ENCODE data around the gene DPH7. TPM values are rescaled to one million over a fixed set of nuclear protein-coding genes. Genes with fewer than 3 reads are reported as not detected.
"Not testable (repeated sequence)": the region's sequence is repeated elsewhere in the genome, so short reads cannot be mapped to it uniquely, and the experiment has no call there.

Gene DPH7
- polyA plus RNA-seq, 1 experiment = 19.5 TPM

GRCh38 chr9:137575716-137576411 is 2.9 kb downstream of the DPH7 start:
- no peak overlapping the region for H3K4me3 ChIP-seq (ENCODE audit: low read depth, low read length)
- POLR2A ChIA-PET = no interaction called here
- H3K9me3 ChIP-seq (ENCODE audit: control insufficient read depth, insufficient read depth, low read length) = no peaks in the 10 kb centered on the region; the same call in 1 of the 2 replicates
- no peak for DNase-seq (ENCODE audit: low read depth, low spot score)
- TF ChIP-seq, protein P1, sequence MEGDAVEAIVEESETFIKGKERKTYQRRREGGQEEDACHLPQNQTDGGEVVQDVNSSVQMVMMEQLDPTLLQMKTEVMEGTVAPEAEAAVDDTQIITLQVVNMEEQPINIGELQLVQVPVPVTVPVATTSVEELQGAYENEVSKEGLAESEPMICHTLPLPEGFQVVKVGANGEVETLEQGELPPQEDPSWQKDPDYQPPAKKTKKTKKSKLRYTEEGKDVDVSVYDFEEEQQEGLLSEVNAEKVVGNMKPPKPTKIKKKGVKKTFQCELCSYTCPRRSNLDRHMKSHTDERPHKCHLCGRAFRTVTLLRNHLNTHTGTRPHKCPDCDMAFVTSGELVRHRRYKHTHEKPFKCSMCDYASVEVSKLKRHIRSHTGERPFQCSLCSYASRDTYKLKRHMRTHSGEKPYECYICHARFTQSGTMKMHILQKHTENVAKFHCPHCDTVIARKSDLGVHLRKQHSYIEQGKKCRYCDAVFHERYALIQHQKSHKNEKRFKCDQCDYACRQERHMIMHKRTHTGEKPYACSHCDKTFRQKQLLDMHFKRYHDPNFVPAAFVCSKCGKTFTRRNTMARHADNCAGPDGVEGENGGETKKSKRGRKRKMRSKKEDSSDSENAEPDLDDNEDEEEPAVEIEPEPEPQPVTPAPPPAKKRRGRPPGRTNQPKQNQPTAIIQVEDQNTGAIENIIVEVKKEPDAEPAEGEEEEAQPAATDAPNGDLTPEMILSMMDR (IDR thresholded peaks at IDR 0.05; ENCODE audit: low read depth, low read length) = no peak
- CTCF ChIA-PET = interaction anchor here (0.8 to 1.7 kb wide), 2 partner anchors 41 to 97 kb away, joined by 3 to 12 read pairs; no protein-coding TSS in a partner anchor
- no peaks in the 10 kb centered on the region for H3K27me3 ChIP-seq (ENCODE audit: control insufficient read depth, insufficient read depth, low read length)
- H3K27ac ChIP-seq (ENCODE audit: low read depth, low read length) = no peak overlapping the region

DNA sequence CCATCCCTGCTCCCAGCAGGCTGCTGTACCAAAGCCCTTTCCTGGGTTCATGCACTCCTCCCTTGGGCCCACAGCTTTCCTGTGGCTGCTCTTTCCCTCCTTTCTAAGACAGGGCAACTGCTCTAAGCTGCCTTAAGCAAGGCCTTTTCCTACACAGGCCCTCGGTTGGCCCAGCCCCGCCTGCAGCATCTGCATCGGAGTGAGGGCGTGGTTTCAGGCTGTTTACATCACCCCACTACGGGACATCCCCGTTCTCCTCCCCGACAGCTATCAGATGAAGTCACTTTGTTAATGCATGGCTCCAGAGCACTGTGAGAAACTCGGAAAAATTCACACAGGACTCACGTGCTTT is 3.4 kb downstream of the DPH7 start:
- POLR2A ChIA-PET = no interaction called here
- no peak for DNase-seq (ENCODE audit: low read depth, low spot score)
- CTCF ChIA-PET = no interaction called here
- TF ChIP-seq, protein P1 (IDR thresholded peaks at IDR 0.05; ENCODE audit: low read depth, low read length) = no peak
- Histone ChIP-seq H3K9me3 (ENCODE audit: control insufficient read depth, insufficient read depth, low read length) (no peaks in the 10 kb centered on the region; the same call in 1 of the 2 replicates), H3K27me3 (ENCODE audit: control insufficient read depth, insufficient read depth, low read length) (no peaks in the 10 kb centered on the region), H3K27ac (ENCODE audit: low read depth, low read length) (no peak overlapping the region), H3K4me3 (ENCODE audit: low read depth, low read length) (no peak overlapping the region)

GRCh38 chr9:137574192-137574591 is 4.5 kb downstream of the DPH7 start:
- H3K27ac ChIP-seq (ENCODE audit: low read depth, low read length) = no peak overlapping the region
- CTCF ChIA-PET = no interaction called here
- H3K4me3 ChIP-seq (ENCODE audit: low read depth, low read length) = no peak overlapping the region
- no peaks in the 10 kb centered on the region for H3K27me3 ChIP-seq (ENCODE audit: control insufficient read depth, insufficient read depth, low read length)
- no peaks in the 10 kb centered on the region; the same call in 1 of the 2 replicates for H3K9me3 ChIP-seq (ENCODE audit: control insufficient read depth, insufficient read depth, low read length)
- POLR2A ChIA-PET = no interaction called here
- TF ChIP-seq, protein P1 (IDR thresholded peaks at IDR 0.05; ENCODE audit: low read depth, low read length) = no peak
- no peak for DNase-seq (ENCODE audit: low read depth, low spot score)

GRCh38 chr9:137570566-137570965 is 8.2 kb downstream of the DPH7 start:
- H3K4me3 ChIP-seq (ENCODE audit: low read depth, low read length) = no peak overlapping the region
- ChIA-PET POLR2A (no interaction called here), CTCF (no interaction called here)
- no peaks in the 10 kb centered on the region for H3K27me3 ChIP-seq (ENCODE audit: control insufficient read depth, insufficient read depth, low read length)
- DNase-seq (ENCODE audit: low read depth, low spot score) = no peak
- no peak overlapping the region for H3K27ac ChIP-seq (ENCODE audit: low read depth, low read length)
- TF ChIP-seq, protein P1 (IDR thresholded peaks at IDR 0.05; ENCODE audit: low read depth, low read length) = no peak
- no peaks in the 10 kb centered on the region for H3K9me3 ChIP-seq (ENCODE audit: control insufficient read depth, insufficient read depth, low read length)

DNA sequence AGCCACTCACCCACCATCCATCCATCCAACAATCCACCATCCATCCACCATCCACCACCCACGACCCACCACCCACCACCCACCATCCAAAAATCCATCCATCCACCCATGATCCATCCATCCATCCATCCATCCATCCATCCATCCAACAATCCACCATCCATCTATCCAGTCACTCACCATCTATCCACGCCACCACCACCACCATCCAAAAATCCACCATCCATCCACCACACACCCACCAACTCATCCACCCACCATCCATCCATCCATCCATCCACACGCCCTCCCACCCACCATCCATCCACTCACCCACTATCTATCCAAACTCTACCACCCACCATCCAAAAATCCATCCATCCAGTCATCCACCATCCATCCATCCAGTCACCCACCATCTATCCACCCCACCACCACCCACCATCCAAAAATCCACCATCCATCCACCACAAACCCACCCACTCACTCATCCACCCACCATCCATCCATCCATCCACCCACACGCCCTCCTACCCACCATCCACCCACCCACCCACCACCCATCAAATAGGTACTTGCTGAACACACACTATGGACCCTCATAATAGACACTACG is 9.0 kb downstream of the DPH7 start:
- Histone ChIP-seq H3K27ac (ENCODE audit: low read depth, low read length) (no peak overlapping the region), H3K27me3 (ENCODE audit: control insufficient read depth, insufficient read depth, low read length) (no peaks in the 10 kb centered on the region), H3K4me3 (ENCODE audit: low read depth, low read length) (no peak overlapping the region), H3K9me3 (ENCODE audit: control insufficient read depth, insufficient read depth, low read length) (no peaks in the 10 kb centered on the region)
- POLR2A ChIA-PET = no interaction called here
- TF ChIP-seq, protein P1 (IDR thresholded peaks at IDR 0.05; ENCODE audit: low read depth, low read length) = no peak
- no peak for DNase-seq (ENCODE audit: low read depth, low spot score)
- CTCF ChIA-PET = no interaction called here

DNA sequence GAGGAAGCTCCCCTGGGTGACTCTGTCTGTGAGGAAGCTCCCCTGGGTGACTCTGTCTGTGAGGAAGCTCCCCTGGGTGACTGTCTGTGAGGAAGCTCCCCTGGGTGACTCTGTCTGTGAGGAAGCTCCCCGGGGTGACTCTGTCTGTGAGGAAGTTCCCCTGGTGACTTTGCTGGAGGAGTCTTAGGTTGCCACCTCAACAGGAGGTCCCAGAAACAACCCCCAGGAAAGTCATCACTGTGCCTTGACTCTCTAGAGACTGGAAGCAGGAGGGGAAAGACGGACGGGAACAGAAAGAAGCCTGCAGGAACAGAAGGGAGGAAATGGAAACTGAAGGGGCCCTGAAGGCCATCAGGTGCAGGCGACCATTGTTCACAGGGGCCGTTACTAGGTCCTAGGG is 10.3 kb downstream of the DPH7 start:
- H3K27ac ChIP-seq (ENCODE audit: low read depth, low read length); POLR2A ChIA-PET; H3K9me3 ChIP-seq (ENCODE audit: control insufficient read depth, insufficient read depth, low read length); H3K27me3 ChIP-seq (ENCODE audit: control insufficient read depth, insufficient read depth, low read length); DNase-seq (ENCODE audit: low read depth, low spot score); H3K4me3 ChIP-seq (ENCODE audit: low read depth, low read length); CTCF ChIA-PET: not testable (repeated sequence)
